WI38 (cell line): ENCODE data around the gene ZNRF1.

Source experiments
- H3K4me3 ChIP-seq: 2 replicates; pipeline ENCODE4 v1.5.1; 2011; ENCODE audit warnings: low read depth, mild to moderate bottlenecking, control low read depth, low read length
- TF ChIP-seq, protein P1 (sequence below): IDR thresholded peaks from 2 replicates; pipeline ENCODE4 v1.5.1; 2012; ENCODE audit warnings: low read depth, mild to moderate bottlenecking, control low read depth, low read length

Gene ZNRF1

GRCh38 chr16:75066861-75067447, 68.1 kb downstream of the ZNRF1 start:
- H3K4me3 ChIP-seq = no peak overlapping the region
- TF ChIP-seq, protein P1, sequence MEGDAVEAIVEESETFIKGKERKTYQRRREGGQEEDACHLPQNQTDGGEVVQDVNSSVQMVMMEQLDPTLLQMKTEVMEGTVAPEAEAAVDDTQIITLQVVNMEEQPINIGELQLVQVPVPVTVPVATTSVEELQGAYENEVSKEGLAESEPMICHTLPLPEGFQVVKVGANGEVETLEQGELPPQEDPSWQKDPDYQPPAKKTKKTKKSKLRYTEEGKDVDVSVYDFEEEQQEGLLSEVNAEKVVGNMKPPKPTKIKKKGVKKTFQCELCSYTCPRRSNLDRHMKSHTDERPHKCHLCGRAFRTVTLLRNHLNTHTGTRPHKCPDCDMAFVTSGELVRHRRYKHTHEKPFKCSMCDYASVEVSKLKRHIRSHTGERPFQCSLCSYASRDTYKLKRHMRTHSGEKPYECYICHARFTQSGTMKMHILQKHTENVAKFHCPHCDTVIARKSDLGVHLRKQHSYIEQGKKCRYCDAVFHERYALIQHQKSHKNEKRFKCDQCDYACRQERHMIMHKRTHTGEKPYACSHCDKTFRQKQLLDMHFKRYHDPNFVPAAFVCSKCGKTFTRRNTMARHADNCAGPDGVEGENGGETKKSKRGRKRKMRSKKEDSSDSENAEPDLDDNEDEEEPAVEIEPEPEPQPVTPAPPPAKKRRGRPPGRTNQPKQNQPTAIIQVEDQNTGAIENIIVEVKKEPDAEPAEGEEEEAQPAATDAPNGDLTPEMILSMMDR = no peak

DNA sequence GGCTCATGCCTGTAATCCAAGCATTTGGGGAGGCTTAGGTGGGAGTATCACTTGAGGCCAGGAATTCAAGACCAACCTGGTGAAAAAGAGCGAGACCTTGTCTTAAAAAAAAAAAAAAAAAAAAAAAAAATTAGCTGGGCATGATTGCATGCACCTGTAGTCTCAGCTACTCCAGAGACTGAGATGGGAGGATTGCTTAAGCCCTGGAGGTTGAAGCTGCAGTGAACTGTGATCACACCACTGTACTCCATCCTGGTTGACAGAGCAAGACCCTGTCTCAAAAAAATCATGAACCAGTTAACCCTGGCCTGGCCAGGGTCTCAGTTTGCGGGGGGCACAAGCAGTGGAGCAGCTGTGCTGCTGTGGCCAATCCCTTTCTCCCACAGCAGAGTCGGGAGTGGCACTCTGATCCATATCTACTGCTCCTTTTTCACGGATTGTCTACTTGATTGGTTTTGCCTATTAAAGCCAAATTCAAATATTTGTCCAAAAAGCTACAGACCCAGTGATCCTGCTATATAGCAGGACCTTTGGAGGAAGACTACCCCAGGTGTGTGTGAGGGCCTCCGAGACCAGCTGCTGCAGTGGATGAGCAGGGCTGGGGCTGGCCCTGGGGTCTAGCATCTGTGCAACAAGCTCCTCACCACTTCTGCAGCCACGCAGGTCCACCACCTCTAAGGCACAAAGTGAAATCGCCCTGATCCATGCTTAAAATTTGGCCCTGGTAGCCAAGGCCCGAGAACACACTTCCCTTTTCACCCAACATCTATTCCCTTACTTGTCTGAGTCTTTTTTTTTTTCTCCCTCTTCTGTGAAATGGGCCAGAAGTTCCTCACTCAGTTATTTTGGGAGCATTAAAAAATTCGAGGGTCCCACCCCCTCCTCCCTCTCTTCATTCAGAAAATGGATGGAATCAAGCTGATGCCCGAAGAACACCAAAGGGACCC, 69.5 kb downstream of the ZNRF1 start:
- TF ChIP-seq, protein P1 = no peak
- no peak overlapping the region for H3K4me3 ChIP-seq

GRCh38 chr16:75070012-75070841, 71.4 kb downstream of the ZNRF1 start:
- H3K4me3 ChIP-seq = no peak overlapping the region
- TF ChIP-seq, protein P1 = no peak

GRCh38 chr16:75071621-75072020, 72.8 kb downstream of the ZNRF1 start:
- TF ChIP-seq, protein P1 = no peak
- no peak overlapping the region for H3K4me3 ChIP-seq

- TF ChIP-seq, protein P1 = no peak
- no peak overlapping the region for H3K4me3 ChIP-seq
Observed at GRCh38 chr16:75072239-75072947, 73.6 kb downstream of the ZNRF1 start.

DNA sequence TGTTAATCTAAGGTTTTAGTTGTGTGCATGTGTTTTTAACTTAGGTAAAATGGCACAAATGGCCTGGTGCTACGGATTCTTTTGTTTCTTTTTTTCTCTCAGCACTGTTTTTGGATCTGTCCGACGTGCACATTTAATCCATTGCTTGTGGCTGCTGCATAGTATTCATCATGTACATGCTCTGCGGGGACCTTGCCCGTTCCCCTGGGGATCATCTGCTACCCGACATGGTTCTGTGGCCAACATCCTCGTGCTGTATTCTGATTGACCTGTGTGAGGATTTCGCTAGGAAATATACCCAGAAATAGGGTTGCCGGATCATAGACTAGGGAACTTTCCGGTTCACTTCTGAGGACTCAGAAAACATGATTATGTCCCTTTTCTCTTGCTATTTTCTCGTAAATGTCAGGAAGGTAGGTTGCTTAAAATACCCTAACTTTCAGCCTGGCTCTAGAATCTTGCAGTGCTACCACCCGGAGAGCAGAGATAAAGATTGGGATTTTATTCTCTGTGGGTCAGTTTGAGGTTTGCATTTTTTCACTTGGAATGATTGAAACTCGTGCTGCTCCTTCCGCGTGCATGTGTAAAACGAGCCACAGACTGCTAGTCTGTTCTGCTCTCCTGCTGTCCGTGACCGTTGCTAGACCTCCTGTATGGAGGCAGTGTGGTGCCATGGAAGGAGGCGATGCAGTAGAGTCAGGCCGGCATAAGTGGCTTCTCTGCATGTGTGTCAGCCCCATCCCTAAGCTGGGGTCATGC, 74.9 kb downstream of the ZNRF1 start:
- H3K4me3 ChIP-seq = no peak overlapping the region
- TF ChIP-seq, protein P1 = no peak
